Stimulated activated CD4-positive, alpha-beta T cell treated with anti-CD3 and anti-CD28 coated beads, Interleukin-4, amount 100 ng/mL, for 1 hour (primary cell): ENCODE measurements around the gene PEX10.

Experiments used
- DNase-seq: peaks from one replicate; pipeline ENCODE4 v3.0.0-alpha.2; 2020

The PEX10 gene

DNA sequence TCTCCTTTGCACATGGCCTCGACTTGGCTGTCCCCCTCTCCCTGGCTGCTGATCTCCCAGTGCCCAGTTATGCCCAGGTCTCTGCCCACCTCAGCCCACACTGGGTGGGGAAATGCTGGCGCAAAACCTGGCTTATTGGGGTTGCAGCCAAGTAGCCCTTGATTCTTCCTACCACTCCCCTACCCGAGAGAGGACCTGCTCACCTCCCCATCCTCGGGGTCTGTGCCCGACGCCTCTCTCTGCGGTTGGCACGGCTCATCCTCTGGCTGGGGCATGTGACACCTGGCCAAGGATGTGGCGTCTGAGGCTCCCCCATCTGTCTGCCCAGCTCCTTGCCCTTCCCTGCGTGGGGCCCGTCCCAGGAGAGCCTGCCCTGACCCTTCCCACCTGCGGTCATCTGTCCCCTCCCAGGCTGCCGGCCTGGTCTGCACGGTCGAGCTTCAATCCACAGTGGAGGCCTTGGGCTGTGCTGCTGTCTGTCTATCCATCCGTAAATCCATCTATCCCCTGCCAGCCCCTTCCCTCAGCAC lies 6.5 kb upstream of the PEX10 start:
- DNase-seq = no peak

DNA sequence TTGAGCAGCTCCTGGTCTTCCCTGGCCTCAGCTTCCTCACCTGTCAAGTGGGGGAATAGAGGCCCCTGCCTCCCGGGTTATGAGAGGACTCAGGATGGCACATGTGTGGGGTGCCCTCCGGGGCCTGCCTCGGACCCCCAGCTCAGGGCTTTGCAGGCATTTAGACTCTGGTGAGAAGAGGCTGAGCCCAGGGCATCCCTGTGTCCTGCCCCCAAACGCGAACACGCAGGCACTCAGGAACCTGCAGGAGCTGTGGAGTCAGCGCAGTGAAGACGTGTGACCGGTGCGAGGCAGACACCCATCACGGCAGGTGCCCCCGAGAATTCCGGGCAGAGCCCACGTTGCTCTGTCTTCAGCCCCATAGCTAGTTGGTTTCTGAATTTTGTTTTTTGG lies 5.5 kb upstream of the PEX10 start:
- no peak for DNase-seq

DNA sequence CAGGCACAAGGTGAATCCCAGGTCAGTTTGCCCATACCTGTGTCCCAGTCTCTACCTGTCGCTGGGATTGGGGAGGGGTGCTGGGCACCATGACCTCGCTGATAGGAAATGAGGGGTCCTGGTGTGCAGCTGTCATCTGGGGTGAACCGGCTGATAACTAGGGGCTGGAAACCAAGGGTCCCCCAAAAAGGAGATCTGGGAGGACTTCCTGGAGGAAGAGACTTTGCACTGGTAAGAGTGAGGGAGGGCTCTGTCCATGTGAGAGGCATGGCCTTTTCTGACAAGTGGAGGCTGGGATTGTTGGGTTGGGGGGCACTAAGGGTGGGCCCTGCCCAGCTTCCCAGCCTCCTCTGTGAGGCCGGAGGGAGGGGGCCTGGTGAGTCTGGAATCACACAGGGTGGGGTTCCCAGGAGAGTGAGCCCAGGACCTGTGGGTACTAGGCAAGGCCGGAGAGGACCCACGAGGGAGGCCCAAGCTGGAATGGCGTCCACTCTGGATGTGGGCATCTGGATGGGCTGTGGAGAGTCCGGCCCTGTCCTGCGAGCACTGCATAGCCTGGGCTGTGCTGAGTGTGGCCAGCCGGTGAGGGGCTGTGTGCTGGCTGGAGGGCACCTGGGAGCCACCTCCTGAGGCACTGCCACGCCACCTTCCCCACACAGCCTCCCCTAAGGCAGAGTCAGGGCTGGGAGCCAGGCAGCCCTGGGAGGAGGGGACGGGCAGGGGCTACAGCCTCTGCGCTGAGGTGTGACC lies 4.9 kb upstream of the PEX10 start:
- no peak for DNase-seq

DNA sequence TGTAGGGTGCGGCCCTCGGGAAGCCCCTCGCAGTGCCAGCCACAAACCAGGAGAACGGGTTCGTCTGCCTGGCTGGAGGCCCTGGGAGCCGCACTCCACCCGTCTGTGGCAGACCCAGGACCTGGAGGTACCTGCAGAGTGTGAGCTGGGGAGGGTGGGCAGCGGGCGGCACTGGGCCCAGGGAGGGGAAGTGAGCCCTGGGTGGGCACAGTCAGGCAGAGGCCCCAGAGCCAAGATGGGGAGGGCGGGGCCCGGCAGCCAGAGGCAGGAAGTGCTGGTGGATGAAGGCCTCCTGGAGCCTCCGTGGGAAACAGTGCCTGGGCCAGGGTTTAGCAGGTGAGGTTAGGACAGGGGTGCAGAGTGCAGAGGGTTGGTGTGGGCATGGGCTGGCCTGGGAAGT lies 4.0 kb upstream of the PEX10 start:
- DNase-seq = peak; percentile 30

DNA sequence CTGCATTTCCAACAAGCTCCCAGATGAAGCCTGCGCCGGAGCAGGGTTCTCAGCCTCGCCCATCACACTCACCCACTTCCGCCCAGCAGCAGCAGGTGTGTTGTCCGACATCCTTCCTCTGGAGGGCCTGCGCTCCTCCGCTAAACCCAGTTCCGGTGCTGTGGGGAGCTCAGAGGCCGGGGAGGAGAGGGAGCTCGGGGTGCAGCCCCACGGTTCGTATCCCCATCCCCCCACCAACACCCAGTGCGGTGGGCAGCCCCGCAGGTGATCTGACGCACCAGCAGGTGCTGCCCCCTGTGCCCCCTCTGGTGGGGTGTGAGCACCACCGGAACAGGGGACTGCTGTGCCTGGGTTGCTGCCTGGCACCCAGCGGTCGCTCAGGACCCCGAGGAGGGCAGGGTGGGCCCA lies 3.4 kb upstream of the PEX10 start:
- peak; percentile 31 for DNase-seq

DNA sequence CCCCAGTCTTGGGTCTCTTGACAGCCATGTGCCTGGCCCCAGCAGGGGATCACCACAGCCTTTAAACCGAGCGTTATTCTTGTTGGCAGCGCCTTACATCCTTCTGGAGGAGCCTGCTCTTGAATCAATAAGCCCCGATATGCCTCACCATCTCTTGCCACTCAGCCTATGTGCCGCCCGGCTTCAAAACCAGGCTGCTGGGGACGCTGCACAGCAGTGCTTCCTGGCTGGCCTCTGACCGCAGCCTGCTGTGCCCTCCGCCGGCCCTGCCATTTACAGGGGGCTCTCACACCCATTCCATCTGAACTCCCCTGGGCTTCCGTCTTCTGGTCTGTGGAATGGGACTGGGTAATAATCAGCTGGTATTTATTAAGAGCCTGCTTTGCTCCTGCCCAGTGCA lies 3.0 kb upstream of the PEX10 start:
- DNase-seq = no peak

DNA sequence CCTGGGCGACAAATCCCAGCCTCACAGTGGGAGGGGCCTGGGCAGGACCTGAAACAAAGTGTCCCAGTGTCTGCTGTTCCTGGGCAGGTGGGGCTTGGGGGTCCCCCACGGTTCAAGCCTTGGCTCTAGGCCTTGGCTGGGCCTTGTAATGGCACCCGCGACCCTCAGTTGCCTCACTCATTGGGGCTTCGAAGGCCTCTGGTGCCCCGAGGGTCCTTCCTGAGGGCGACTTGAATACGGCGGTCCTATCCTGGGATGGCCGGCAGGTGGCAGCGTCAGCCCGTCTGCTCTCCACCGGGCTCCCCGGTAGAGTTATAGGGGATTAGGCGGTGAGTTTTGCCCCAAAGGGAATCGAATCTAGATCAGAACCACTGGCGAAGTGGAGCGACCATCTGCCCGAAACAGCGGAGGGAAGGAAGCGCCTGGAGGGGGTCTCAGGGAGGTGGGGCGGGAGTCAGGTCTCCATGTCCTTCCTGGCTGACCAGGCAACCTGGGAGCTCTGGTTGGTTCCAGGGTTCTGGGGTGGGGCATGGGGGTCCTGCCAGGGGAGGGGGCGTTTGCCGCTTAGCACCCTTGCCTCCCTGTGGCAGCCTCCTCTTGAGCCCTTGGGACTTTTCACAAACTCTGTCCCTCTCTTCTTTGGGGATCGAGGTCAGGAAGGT lies 2.1 kb upstream of the PEX10 start:
- peak; percentile 82 for DNase-seq

DNA sequence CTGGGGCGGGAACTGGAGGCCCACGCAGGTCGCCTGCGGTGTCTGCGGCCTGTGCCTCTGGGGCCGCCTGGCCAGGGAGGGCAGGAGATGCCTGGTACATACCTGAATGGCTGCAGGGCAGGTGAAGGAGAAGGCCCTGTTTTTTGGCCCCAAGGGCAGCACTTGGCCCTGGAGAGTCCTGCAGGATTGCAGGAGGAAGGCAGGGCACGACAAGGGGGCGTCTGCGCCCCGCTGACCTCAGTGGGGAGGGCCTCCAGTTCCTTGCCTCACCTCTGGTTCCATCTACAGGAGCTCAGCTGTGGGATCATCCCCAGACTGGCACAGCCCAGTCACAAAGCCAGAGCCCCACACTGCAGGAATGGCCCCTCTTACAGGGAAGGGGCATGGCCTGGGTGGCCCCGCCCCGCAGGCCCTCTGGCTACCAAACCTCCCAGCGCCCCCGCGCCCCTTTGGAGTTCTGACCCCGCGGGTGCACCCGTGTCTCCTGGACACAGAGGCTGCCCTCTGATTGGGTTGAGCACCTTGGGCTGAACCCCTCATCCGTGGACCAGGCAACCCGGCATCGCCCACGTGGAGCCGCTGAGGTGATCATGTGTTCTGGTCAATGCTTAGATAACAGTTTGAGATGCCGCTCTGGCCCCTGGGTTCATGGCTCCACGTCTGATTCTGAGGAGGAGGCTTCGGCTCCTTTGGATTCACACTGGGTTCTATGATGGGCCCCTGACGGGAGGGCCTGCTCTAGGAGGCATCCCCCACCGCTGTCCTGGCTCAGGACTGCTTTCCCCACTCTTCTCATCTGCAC lies 1.3 kb upstream of the PEX10 start:
- DNase-seq = no peak

DNA sequence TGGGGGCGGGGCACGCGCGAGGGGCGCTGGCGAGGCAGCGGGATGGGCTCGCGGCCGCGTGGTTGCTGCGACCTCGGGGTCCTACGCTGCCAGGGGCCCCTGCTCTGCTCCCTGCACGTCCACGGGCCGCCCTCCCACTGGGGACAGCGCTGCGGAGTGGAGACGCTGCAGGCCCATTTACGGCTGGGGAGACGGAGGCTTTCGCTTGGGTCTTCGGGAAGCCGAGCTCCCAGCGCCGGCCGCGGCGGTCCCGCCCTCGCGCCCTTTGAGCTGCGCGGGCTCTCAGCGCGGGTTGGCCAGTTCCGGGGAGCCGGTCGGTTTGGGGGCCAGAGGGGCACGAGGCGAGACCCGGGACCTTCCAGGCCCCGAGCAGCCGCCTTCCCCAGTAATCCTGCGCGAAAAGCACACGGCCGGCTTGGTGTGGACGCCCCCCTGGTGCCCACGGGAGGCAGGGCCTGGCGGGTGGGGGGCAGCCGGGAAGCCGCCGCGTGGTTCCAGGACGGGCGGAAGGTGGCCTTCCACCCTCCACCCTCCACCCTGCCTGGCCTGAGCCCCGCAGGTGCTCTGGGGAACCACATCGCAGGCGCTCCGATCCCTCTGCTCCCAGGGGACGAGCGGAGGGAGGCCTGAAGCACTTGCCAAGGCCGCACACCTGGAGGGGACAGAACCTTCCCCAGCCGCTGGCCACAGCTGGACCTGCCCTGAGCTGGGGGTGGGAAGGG lies 570 bp upstream of the PEX10 start:
- DNase-seq = peak; percentile 35

DNA sequence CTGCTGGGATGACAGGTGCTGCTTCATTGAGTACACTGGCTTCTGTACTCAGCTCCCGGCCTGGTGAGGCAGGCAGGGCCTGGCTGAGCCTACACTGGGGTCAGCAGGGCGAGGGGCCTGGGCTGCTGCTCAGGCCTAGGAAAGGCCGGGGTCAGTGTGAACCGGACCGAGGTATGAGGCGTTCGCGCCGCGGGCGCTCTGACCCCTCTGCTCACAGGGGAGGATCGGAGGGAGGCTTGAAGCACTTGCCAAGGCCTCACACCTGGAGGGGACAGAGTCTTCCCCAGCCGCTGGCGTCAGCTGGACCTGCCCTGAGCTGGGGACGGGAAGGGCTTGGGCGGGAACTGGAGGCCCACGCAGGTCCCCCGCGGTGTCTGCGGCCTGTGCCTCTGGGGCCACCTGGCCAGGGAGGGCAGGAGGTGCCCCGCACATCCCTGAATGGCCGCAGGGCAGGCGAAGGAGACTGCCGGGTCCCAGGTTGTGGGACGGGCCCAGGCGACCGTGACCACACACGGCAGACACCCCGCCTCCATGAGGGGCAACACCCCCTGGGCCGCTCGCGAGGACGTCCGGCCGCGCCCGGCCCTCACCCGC lies 466 bp downstream of the PEX10 start:
- DNase-seq = no peak

DNA sequence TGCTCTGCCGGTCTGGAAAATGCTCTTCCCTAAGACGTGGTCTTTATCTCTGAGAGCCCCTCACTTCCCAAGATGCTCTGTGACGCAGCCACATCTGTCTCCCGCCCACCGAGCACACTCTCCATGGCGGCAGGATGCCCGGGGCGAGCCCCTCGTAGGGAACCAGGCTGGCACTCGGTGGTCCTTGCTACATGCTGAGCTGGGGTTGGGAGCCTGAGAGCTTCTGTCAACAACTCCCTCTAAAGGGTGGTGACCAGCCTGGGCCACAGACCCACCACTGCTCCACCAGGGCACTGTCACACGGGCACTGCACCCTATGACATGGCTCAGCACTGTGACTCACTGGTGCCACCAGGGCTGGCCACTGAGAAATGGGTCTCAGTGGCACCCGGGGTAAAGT lies 2.6 kb downstream of the PEX10 start:
- no peak for DNase-seq

DNA sequence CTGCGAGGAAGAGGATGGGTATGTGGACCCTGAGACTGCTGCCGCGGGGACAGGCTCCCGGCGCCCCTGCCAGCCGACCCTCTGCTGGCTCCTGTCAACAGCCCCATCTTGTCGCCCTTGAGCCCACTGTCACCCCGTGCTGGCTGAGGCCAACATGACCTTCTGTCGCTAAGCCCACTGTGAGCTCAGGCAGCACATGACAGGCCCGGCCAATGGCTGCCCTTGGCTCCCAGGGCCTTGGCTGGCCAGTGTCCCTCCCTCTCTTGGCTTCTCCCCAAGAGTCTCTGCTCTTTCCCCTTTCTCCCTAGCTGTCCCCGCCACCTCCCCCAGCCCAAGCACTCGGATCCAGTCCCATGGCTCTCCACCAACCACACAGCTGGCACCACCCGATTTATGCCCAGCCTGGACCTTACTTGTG lies 3.5 kb downstream of the PEX10 start:
- no peak for DNase-seq

DNA sequence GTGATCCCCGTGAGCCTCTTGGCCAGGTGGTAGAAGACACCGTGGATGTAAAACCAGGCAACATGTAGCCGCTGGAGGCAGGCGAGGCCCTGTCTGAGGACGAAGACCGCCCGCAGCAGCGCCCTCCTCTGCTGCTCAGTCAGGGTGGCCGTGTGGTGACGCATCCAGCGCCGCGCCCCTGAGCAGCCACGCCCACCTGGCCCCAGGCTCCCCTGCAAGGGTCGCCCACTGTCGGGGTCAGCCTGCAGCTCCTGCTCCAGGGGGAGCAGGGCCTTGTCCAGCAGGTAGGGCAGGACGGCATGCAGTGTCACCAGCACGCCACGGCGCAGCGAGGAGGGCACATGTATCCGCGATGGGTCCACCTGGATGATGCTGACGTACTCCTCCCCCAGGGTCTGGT lies 3.9 kb downstream of the PEX10 start:
- DNase-seq = no peak

DNA sequence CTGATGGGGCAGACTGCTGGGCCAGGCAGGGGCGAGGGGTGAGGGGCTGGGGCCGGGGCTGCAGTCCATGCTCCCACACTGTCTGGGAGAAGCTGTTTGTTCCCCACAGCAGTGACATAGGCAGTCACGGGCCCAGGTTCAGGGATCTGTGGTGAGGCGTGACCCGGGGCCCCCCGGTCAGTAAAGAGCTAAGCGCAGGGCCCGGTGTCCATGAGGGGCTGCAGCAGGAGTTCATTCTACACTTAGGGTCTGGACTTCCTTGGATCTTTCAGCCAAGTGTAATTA lies 4.4 kb downstream of the PEX10 start:
- DNase-seq = no peak

DNA sequence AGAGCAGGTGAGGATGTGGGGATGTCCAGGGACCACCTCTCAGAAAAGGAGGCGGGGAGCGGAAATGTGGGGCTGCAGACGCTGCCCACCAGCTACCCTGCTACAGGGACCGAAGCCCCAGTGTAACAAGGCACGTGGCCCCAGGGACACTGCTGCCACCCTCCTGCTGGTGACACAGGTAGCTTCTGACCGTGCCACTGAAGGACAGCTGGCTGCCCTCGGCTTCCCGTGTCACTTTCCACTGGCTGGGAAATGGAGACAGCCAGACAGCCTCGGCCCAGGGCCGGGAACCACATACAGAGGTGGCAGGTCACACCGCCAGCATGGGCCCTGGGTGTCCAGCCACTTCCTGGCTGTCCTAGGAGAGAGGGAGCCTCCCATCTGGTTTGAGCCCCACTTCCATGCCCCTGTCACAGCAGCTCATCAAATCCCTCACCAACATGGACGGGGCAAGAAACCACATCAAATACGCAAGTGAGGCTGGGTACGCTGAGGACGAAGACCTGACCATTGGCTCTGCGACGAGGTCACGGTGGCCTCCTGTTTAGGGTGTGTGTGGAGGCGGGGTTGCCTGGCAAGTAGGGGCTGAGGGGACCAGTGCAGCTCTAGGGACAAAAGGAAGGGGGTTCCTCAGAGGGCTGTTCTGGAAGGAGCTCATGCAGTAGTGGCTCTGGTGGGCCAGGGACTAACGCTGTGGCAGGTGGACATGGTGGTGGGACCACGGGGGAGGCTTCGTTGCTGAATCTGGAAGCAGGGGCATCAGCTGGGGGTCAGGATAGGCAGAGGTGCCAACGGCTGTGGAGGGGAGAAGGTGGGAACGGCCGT lies 5.0 kb downstream of the PEX10 start:
- DNase-seq = no peak

DNA sequence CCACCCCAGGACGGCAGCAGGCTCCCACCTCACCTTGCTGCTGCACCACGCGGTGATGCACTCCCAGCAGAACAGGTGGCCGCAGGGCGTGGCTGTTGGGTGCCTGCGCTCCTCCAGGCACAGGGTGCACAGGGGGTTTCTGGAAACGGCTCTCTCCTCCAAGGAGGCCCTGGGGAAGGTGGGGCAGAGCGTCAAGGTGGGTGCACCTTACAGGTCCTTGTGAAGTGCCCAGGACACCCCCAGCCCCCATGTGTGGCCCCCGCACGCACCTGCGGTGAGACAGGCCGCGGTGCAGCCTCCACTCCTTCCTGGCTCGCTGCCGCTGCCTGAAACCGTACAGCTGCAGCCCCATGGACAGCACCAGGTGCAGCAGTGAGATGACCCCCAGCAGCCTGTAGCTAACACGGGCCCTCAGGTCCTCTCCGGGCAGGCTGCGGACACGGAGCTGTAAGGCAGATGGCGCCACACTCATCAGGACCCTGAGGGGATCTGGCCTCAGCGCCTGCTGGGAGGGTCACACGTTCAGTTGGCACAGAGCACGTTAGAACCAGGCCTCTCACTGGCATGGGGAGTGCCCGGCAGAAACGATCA lies 5.8 kb downstream of the PEX10 start:
- no peak for DNase-seq

DNA sequence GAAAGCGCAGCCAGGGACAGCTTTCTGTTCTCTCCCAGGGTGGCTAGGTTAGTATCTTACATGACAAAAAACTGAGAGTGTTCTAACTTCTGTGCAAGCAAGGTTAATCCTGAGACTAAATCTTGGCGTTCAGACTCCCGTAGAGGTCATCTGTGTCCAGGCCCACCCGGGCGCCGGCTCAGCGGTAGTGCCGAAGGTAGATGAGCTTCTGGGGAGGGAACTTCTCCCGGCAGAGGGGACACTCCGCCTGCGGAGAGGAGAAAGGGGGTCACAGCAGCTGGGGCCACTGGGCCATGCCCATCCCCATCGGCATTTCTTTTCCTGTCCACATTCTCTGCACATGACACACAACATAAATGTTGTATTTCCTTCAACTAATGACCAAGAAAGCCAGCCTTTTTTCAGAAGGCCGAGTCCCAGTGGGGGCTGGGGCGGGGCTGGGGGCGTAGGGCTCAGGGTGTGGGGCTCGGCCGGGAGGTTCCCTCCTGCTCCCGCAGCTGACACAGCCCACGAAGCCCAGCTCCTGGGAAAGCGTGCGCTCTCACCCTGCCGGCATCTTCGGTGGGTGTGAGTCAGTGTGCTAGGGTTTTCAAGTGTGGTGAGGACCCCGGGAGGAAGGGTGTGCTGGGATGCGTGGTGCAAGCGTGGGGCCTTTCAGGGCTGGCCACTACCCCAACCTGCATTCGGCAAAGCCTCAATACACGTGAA lies 6.6 kb downstream of the PEX10 start:
- DNase-seq = no peak

DNA sequence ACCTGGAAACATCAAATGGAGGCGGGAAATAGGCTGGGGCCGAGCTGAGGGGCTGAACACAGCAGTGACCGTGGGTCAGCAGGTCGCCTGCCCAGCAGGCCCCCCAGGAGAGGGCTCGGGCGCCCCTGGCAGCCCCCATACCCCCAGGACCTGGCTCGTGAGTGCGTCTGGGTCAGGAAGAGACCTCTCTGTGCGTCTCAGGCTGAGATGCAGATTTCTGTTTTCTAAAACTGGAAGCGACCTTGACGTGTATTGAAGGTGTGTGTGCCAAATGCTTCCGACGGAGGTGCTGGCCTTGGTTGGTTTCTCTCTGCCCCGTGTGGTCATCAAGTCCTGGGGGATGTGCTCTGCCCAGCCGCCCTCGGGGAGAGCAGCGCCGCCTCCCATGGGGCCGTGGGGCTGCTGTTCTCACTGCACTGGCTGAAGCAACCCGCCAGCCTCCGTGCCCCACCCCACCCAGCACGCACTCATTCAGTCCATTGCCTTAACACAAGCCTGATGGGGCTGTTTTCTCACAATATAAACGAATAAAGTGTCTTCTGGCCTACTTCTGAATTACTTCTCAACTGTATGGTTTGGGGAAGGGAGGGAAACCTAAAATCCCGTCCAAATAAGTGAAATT lies 7.4 kb downstream of the PEX10 start:
- no peak for DNase-seq

DNA sequence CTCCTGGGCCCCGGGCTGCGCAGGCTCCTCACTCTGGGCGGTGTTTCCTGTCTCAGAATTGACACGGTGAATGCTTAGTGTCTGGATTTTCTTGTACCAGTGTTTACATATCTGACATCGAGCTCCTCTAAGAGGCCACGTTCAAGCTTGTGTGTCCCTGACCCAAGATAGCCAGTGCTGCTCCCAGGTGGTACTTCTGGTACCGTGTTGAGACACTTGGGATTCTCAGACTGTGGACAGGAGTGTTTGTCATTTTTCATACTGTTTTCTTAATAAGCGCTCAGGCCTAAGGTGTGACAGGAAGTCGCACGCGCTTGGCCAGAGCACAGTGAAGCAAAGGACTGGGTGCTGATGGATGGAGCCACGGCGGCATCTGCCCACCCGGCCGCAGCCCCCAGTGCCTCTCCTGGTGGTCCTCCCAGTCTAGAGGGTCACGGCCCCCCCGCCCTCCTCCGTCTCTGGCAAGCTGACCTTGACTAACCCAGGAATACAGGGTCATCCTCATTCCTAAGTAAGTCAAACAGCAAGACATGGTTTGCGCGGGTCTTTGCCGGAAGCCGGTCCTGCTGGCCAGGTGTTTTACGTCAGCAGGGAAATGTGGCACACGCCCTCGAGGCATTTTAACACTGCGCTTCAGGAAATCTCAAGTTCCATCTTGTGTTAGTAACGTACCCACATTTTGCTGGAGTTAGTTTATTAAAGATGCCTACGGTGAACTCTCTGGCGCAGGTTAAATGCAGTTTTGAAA lies 8.0 kb downstream of the PEX10 start:
- DNase-seq = no peak

DNA sequence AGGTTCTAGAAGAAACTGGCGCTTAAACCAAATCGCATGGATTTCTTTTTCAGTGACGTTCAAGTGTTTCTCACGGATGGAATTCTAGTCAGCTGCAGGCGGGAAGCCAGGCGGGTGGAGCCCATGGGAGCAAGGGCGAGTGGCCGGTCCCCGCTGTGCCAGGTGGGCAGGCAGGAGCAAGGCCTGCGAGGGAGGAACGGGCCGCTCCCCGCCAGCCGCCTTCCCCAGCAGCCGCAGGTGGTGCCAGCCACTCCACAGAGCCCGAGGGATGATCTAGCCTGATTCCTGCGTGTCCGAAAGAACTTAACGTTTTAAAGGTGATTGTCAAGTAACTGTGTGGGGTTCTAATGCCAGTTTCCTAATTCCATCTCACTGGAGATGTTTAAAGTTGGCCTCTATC lies 9.1 kb downstream of the PEX10 start:
- no peak for DNase-seq
